ENCODE data around the gene HES5.

The HES5 gene

DNA sequence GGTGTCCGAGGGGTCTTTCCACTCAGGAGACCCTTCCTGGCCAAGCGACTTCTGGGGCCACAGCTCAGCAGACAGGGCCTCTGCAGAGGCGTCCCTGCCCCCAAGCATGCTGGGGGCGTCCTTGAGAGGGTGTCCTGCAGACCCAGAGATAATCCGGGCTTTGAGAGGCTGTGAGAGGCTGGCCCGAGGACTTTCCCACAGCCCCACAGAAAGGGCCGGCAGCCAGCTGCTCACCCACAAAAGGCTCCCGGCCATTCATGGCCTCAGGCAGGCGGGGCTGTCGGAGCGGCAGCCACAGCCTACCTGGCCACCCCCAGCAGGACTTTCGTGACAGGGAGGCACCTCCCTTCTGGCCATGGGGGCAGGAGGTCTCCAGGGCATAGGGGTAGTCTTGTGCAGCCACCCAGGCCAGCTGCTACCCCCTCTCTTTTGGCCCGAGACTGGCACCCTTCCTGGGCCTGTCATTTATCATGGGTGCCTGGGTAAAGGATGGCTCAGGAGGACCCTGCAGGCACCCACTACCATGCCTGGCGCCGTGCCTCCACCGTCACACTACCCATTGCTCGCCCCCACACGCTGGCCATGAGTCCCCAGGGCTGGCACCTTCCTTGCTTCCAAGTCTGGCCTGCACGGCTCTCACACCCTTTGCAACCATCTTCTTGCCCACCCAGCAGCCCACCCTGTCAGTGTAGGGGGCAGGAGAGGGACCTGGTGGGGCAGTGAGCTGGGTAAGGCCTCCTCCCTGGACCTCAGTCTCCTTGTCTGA, 15.0 kb upstream of the HES5 start:
- Mint-ChIP-seq H3K27ac (no peak overlapping the region), H3K36me3 (no peaks in the 10 kb centered on the region), H3K9me3 (ENCODE audit: low read depth) (no peaks in the 10 kb centered on the region), H3K4me3 (no peak overlapping the region), H3K27me3 (no peaks in the 10 kb centered on the region), H3K4me1 (ENCODE audit: low read depth) (peaks cover 26% of the 10 kb centered on the region)

GRCh38 chr1:2544093-2544874, 14.2 kb upstream of the HES5 start:
- Mint-ChIP-seq H3K27me3 (no peaks in the 10 kb centered on the region), H3K4me3 (no peak overlapping the region)

DNA sequence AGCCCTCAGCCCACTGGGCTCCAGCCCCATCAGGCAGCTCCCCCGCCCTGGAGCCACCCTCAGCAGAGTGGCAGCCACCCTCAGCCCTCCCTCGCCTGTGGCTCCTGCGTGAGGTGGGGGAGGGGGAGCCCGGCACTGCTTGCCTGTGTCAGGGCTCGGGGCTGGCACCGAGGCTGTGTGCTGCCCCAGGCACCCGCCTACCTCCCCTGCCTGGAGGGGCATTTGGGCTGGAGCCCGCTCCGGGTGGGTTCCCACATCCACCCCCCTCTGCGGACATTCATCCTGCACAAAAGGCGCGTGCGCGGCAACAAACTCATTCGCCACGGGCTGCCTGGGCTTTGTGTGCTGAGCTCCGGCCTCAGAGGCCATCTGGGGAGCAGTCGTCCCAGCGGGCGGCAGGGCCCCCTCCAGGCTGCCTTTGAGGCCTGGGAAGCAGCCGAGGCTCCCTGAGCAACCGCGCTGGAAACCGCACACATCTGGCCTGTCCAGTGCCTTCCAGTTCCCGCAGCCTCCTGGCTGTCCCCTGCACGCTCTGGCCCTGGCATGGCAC, 13.6 kb upstream of the HES5 start:
- Mint-ChIP-seq H3K9me3 (ENCODE audit: low read depth) (no peaks in the 10 kb centered on the region), H3K36me3 (no peaks in the 10 kb centered on the region), H3K27ac (no peak overlapping the region), H3K4me1 (ENCODE audit: low read depth) (peaks cover 19% of the 10 kb centered on the region), H3K27me3 (no peaks in the 10 kb centered on the region), H3K4me3 (no peak overlapping the region)

More at GRCh38 chr1:2544093-2544874, 14.2 kb upstream of the HES5 start:
- H3K9me3 Mint-ChIP-seq (ENCODE audit: low read depth) = no peaks in the 10 kb centered on the region
- no peak overlapping the region for H3K27ac Mint-ChIP-seq
- H3K4me1 Mint-ChIP-seq (ENCODE audit: low read depth) = peaks cover 24% of the 10 kb centered on the region
- H3K36me3 Mint-ChIP-seq = no peaks in the 10 kb centered on the region

DNA sequence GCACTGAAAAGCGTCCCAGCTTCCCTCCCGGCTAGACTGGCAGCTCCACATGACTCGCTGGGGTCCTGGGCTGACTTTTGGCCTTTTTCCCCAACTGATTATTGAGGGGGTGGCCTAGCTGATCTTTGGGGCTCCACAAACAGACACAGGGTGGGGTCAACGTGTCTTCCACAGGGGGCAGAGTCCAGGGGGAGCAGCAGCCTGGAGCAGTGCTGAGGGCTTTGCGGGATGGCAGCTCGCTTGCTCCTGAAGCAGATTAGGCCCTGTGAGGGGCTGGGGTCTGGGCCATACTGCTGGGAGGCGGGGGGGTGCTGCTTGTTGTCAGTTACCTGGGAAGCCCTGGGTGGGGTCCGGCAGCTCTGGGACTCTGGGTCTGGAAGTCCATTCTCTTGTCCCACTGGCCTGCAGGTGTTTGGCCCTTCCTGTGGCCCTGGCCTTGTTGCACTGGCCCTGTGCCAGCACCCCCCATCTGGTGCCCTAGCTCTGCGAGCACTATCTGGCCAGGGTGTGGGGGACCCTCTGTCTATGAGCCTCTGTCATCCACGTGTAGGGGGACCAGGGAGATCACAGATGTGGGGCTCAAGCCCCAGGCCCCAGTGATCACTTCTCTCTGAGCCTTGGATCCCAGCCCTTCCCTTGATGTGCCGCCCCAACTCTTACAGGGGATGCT, 12.3 kb upstream of the HES5 start:
- Mint-ChIP-seq H3K36me3 (no peaks in the 10 kb centered on the region), H3K4me3 (peak overlapping the region; percentile 3), H3K27ac (no peak overlapping the region), H3K27me3 (no peaks in the 10 kb centered on the region), H3K9me3 (ENCODE audit: low read depth) (no peaks in the 10 kb centered on the region), H3K4me1 (ENCODE audit: low read depth) (peaks cover 12% of the 10 kb centered on the region)

GRCh38 chr1:2541619-2542245, 11.7 kb upstream of the HES5 start:
- H3K4me3 Mint-ChIP-seq = no peak overlapping the region
- H3K27ac Mint-ChIP-seq = no peak overlapping the region
- H3K36me3 Mint-ChIP-seq = no peaks in the 10 kb centered on the region
- no peaks in the 10 kb centered on the region for H3K27me3 Mint-ChIP-seq
- no peaks in the 10 kb centered on the region for H3K9me3 Mint-ChIP-seq (ENCODE audit: low read depth)
- peaks cover 10% of the 10 kb centered on the region for H3K4me1 Mint-ChIP-seq (ENCODE audit: low read depth)

DNA sequence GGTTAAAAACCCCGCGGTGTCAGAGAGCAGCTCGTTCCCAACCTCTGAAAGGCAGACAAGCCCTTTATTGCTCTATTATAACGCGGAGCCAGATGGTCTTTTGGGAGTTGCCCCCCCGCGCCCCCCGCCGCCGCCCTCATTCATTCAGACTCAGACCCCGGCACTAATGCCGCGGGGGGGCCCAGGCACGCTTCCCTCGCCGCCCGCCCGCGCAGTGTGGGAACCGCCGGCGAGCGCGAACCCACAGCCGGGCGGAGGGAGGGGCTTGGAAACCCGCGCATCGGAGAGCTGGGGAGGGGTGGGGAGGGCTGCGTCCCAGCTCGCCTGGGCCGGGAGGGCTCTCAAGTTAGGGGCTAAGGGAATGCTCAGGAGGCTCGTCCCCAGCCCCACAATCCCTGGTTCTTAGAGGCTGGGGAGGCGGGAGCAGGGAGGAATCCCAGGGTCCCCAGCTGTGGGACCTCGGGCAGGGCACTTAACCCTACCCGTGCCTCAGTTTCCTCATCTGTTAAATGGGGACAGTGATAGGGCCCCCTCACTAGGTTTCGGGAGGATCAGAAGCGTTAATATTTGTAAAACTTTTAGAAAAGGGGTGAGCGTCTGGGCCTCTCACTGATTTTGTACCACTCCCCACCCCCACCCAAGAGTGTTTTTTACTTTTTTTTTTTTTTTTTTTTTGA, 10.9 kb upstream of the HES5 start:
- no peak overlapping the region for H3K27ac Mint-ChIP-seq
- peaks cover 10% of the 10 kb centered on the region for H3K4me1 Mint-ChIP-seq (ENCODE audit: low read depth)
- H3K36me3 Mint-ChIP-seq = no peaks in the 10 kb centered on the region
- H3K4me3 Mint-ChIP-seq = no peak overlapping the region
- H3K9me3 Mint-ChIP-seq (ENCODE audit: low read depth) = no peaks in the 10 kb centered on the region
- no peaks in the 10 kb centered on the region for H3K27me3 Mint-ChIP-seq

DNA sequence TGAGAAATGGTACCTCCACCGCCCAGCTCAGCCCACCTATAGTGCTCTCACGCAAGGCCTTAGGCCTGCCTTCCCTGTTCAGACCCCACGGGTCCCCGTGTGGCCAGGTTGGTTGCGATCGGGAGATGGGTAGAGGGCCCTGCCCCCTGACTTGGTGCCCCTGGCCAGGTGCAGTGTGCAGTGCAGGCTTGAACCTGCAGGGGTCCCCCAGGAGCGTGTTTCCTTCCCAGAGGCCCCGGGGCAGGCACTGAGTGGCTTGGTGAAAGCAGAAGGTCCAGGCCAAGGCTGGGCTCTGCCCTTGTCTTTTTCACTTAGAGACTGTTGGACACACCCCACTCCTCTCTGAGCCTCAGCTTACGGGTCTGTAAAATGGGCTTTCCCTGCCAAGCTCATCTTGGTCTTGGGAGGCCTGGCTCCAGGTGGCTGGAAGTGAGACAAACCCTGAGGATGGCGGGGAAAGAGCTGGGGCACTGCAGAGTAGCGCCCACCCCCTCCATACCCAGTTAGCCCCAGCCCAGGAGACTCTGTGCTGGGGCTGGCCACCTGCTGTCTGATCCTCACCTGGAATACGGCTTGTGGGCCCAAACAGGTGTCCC, 9.3 kb upstream of the HES5 start:
- Mint-ChIP-seq H3K27me3 (no peaks in the 10 kb centered on the region), H3K4me1 (ENCODE audit: low read depth) (peaks cover 4% of the 10 kb centered on the region), H3K4me3 (no peak overlapping the region), H3K36me3 (no peaks in the 10 kb centered on the region), H3K9me3 (ENCODE audit: low read depth) (no peaks in the 10 kb centered on the region), H3K27ac (no peak overlapping the region)

DNA sequence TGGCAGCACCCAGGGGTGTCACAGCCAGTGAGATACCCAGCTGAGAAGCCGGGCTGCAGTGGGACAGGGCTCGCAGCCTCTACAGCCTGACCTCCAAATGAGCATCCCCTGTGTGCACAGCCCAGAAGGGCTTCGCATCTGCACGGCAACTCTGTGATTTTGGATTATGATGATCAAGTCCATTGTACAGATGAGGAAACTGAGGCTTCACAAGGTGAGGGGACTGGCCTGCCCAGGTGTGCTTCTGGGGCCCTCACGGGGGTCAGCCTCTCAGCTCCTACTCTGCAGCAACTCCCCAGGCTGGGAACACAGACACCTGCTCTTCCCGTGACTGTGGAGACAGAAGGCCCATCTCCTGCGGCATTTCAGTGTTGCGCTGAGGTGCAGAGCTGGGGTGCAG, 8.8 kb upstream of the HES5 start:
- H3K27me3 Mint-ChIP-seq = no peaks in the 10 kb centered on the region
- H3K4me1 Mint-ChIP-seq (ENCODE audit: low read depth) = peaks cover 2% of the 10 kb centered on the region
- H3K36me3 Mint-ChIP-seq = no peaks in the 10 kb centered on the region
- no peaks in the 10 kb centered on the region for H3K9me3 Mint-ChIP-seq (ENCODE audit: low read depth)
- no peak overlapping the region for H3K27ac Mint-ChIP-seq
- no peak overlapping the region for H3K4me3 Mint-ChIP-seq

DNA sequence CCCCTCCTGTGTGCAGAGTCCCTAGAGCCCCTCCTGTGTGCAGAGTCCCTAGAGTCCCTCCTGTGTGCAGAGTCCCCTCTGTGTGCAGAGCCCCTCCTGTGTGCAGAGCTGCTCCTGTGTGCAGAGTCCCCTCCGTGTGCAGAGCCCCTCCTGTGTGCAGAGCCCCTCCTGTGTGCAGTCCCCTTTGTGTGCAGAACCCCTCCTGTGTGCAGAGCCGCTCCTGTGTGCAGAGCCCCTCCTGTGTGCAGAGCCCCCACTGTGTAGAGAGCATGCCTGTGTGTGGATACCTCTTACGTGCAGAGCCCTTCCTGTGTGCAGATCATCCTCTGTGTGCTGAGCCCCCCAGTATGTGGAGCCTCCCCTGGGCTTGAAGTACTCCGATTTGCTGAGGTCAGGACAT, 8.3 kb upstream of the HES5 start:
- Mint-ChIP-seq H3K4me3 (no peak overlapping the region), H3K9me3 (ENCODE audit: low read depth) (no peaks in the 10 kb centered on the region), H3K4me1 (ENCODE audit: low read depth) (peaks cover 2% of the 10 kb centered on the region), H3K27me3 (no peaks in the 10 kb centered on the region), H3K36me3 (no peaks in the 10 kb centered on the region), H3K27ac (no peak overlapping the region)

DNA sequence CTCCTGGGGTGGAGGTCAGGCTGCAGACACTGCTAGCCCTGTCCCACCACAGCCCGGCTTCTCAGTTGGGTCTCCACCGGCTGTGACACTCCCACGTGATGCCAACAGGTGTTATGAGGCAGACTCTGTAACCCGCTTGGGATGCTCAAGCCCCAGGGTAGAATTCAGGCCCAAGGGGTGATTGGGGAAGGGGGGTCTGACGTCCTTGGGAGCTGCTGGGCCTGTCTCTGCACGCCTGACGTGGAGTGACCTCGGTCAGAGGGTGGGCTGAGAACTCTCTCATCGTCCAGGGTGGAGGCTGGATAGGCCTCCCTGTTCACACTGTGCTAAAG, 7.7 kb upstream of the HES5 start:
- Mint-ChIP-seq H3K4me1 (ENCODE audit: low read depth) (peaks cover 2% of the 10 kb centered on the region), H3K4me3 (no peak overlapping the region), H3K36me3 (no peaks in the 10 kb centered on the region), H3K27ac (no peak overlapping the region), H3K27me3 (no peaks in the 10 kb centered on the region), H3K9me3 (ENCODE audit: low read depth) (no peaks in the 10 kb centered on the region)

DNA sequence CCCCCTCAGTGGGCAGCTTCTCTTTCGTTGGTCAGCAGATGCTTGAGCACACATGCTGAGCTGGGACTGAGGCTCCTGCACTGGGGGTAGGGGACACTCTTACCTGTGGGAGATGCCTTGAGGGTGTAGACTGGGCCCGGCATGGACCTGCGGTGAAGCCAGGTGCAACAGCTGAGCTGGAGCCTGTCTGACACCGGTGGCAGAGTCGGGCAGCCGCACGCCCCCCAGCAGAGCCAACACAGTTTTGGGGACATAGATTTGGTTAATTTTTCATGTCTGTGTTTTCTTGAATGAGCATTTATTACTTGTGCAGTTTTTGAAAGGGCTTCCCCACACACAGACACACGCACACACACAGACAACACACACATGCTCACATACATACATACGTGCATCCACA, 5.9 kb upstream of the HES5 start:
- Mint-ChIP-seq H3K9me3 (ENCODE audit: low read depth) (no peaks in the 10 kb centered on the region), H3K27ac (no peak overlapping the region), H3K4me1 (ENCODE audit: low read depth) (peaks cover 1% of the 10 kb centered on the region), H3K4me3 (no peak overlapping the region), H3K27me3 (no peaks in the 10 kb centered on the region), H3K36me3 (no peaks in the 10 kb centered on the region)

DNA sequence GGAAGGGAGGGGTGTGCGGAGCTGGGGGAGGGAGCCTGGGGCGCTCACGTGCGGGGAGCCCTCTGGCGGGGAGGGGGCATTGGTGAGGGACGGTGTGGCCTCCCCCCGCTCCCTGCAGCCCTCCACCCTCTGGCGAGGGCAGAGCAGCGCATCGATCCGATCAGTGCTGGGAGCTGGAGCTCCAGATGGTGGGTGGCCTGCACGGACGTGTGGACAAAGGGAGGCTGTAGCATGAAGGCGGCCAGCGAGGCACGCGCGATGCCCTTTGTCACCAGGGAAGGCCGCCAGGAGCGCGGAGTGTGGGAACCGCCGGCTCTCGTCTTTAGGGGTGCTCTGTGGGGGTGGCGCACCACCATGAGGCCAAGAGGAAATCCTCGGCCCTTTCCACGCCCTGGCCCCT, 5.4 kb upstream of the HES5 start:
- Mint-ChIP-seq H3K36me3 (no peaks in the 10 kb centered on the region), H3K27ac (no peak overlapping the region), H3K4me3 (no peak overlapping the region), H3K27me3 (no peaks in the 10 kb centered on the region), H3K9me3 (ENCODE audit: low read depth) (no peaks in the 10 kb centered on the region), H3K4me1 (ENCODE audit: low read depth) (peaks cover 5% of the 10 kb centered on the region)

DNA sequence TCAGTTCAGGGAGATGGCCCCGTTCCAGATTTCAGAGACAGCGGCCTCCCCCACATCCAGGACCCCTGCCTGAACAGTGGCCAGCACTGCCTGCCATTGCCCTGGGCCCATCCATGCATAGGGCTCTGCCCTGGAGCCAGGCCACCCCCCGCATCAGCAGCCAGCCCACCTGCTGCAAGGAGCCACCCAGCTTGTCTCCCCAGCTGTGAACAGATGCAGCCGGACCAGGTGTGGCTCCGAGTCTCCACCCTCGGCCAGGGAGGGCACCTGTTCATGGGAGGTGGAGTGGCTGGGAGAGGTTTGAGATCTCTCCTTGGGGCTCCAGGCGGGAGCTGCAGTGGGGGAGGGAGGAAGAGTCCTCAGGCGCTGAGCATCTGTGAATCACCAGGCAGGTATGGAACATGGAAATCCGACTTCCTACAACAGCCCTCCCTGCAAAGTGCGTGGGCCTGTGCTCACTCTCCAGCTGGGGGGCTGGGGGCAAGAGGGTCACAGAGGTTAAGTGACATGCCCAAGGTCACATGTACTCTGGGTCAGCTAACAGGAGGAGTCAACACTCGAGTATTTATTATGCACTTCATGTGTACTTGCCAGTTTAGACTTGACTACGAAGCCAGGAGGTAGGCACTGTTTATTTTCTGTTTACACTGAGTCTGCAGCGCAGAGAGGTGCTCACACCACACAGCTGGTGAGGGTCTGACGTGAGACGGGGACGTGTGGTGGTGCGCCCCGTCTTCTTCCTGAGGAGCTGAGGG, 4.8 kb upstream of the HES5 start:
- H3K27ac Mint-ChIP-seq = no peak overlapping the region
- H3K36me3 Mint-ChIP-seq = no peaks in the 10 kb centered on the region
- peaks cover 5% of the 10 kb centered on the region for H3K4me1 Mint-ChIP-seq (ENCODE audit: low read depth)
- H3K27me3 Mint-ChIP-seq = no peaks in the 10 kb centered on the region
- H3K4me3 Mint-ChIP-seq = no peak overlapping the region
- H3K9me3 Mint-ChIP-seq (ENCODE audit: low read depth) = no peaks in the 10 kb centered on the region

- Mint-ChIP-seq H3K4me1 (ENCODE audit: low read depth) (peaks cover 5% of the 10 kb centered on the region), H3K9me3 (ENCODE audit: low read depth) (no peaks in the 10 kb centered on the region), H3K27ac (no peak overlapping the region), H3K4me3 (no peak overlapping the region), H3K27me3 (no peaks in the 10 kb centered on the region), H3K36me3 (no peaks in the 10 kb centered on the region)
These were observed 4.2 kb upstream of the HES5 start for GRCh38 chr1:2534315-2534686.

Data from activated naive CD8-positive, alpha-beta T cell (primary cell).